ENCODE measurements around the gene TTYH1. TPM values are rescaled to one million over a fixed set of nuclear protein-coding genes. Genes with fewer than 3 reads are reported as not detected.
A peak's percentile ranks its signal among the peaks of the same experiment; 100 is the strongest.

Gene TTYH1
- polyA plus RNA-seq, 1 of the 3 experiments (the other 2 are of a cell fraction), result 0.05 TPM

DNA sequence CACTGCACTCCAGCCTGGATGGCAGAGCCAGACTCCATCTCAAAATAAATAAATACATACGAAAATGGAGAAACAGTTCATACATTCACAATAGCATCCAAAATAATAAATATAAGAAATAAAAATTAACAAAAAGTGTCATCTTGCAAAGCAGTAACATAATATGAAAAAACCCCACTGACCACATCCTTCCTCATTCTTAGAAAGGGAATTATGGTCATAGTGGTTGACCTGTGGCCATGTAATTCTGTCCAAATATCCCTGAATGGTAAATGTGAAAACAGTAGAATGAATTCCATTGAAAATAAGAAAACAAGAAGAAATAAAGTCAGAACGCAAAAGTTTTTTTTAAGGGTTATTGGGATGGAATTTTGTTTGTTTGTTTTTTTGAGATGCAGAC, 64.8 kb downstream of the TTYH1 start (continued):
- no peak for TF ChIP-seq NRF1 (IDR thresholded peaks at IDR 0.05; ENCODE audit: low read depth, low read length)

DNA sequence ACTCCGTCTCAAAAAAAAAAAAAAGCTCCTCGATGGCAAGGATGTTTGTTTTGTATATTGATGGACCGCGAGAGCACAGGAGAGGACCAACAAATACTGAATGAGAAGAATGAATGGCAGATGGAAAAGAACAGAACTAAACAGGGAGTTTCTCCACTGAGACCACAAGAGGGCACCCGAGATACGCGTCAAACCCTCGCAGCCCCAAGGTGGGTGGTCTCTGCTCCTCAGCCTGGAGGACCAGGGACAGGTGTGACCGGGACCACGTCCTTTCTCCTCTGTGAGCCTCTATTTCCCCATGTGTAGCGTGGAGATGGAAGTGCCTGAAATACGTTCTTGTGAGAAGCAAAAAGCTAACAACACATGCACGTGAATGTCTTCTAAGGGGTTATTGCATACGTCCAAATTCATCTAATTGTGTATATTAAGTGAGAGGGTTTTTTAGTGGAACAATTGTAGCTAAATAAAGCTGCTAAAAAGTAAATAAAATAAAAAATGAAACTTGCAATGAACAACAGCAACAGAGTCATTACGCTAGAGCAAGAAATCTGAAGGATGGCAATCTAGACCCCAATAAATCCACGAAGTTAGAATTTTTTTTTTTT, 66.2 kb downstream of the TTYH1 start:
- no peak overlapping the region for H3K27ac ChIP-seq (ENCODE audit: low read depth in 2 of 2, low read length in 1 of 2)
- H3K4me1 ChIP-seq (ENCODE audit: control insufficient read depth in 1 of 2, insufficient read depth in 2 of 2, low read depth in 1 of 2, low read length in 1 of 2), result no peaks in the 10 kb centered on the region
- H3K4me3 ChIP-seq (ENCODE audit: low read depth in 2 of 2, low read length in 1 of 2), result peak overlapping the region in 1 of 2 experiments; percentile 11; a peak in 1 of 4 replicates
- H4K20me1 ChIP-seq (ENCODE audit: insufficient read depth), result no peaks in the 10 kb centered on the region
- DNase-seq, result peak; percentile 65
- TF ChIP-seq, protein P1, sequence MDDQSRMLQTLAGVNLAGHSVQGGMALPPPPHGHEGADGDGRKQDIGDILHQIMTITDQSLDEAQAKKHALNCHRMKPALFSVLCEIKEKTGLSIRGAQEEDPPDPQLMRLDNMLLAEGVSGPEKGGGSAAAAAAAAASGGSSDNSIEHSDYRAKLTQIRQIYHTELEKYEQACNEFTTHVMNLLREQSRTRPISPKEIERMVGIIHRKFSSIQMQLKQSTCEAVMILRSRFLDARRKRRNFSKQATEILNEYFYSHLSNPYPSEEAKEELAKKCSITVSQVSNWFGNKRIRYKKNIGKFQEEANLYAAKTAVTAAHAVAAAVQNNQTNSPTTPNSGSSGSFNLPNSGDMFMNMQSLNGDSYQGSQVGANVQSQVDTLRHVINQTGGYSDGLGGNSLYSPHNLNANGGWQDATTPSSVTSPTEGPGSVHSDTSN (IDR thresholded peaks at IDR 0.05), result no peak
- TF ChIP-seq YY1 (IDR thresholded peaks at IDR 0.05; ENCODE audit: low read depth) (no peak), JUND (IDR thresholded peaks at IDR 0.05) (no peak), RCOR1 (IDR thresholded peaks at IDR 0.05; ENCODE audit: low read length) (no peak), TCF12 (IDR thresholded peaks at IDR 0.05) (no peak), NRF1 (IDR thresholded peaks at IDR 0.05; ENCODE audit: low read depth, low read length) (no peak), GABPA (IDR thresholded peaks at IDR 0.05; ENCODE audit: low read depth) (no peak), FOSL2 (IDR thresholded peaks at IDR 0.05; ENCODE audit: borderline replicate concordance, low read depth) (no peak), RAD21 (IDR thresholded peaks at IDR 0.05; ENCODE audit: low read length) (peak; percentile 58), CHD2 (IDR thresholded peaks at IDR 0.05; ENCODE audit: low read length, partially characterized antibody) (no peak), TEAD4 (IDR thresholded peaks at IDR 0.05; ENCODE audit: borderline replicate concordance, insufficient read depth) (no peak), SIN3A (IDR thresholded peaks at IDR 0.05; ENCODE audit: borderline replicate concordance, low read depth, low read length) (no peak), SMC3 (IDR thresholded peaks at IDR 0.05; ENCODE audit: low read depth, low read length) (peak; percentile 24; the same call in 1 of the 2 replicates), ELF1 (IDR thresholded peaks at IDR 0.05) (no peak), MEF2A (IDR thresholded peaks at IDR 0.05; ENCODE audit: borderline replicate concordance, low read depth) (no peak), FOXJ3 (CRISPR knock-in tag; IDR thresholded peaks at IDR 0.05) (no peak), EP300 (IDR thresholded peaks at IDR 0.05; ENCODE audit: borderline replicate concordance in 1 of 2, low read depth in 1 of 2, low read length in 1 of 2) (no peak), FOXM1 (IDR thresholded peaks at IDR 0.05; ENCODE audit: low read depth) (no peak), TAF1 (IDR thresholded peaks at IDR 0.05; ENCODE audit: borderline replicate concordance, low read depth, low read length) (no peak), RFX5 (IDR thresholded peaks at IDR 0.05; ENCODE audit: low read length) (no peak)
- TF ChIP-seq, protein P2, sequence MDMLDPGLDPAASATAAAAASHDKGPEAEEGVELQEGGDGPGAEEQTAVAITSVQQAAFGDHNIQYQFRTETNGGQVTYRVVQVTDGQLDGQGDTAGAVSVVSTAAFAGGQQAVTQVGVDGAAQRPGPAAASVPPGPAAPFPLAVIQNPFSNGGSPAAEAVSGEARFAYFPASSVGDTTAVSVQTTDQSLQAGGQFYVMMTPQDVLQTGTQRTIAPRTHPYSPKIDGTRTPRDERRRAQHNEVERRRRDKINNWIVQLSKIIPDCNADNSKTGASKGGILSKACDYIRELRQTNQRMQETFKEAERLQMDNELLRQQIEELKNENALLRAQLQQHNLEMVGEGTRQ (IDR thresholded peaks at IDR 0.05; ENCODE audit: borderline replicate concordance, low read depth, low read length), result no peak
- TF ChIP-seq, protein P3, sequence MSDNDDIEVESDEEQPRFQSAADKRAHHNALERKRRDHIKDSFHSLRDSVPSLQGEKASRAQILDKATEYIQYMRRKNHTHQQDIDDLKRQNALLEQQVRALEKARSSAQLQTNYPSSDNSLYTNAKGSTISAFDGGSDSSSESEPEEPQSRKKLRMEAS (IDR thresholded peaks at IDR 0.05; ENCODE audit: low read depth), result no peak
- TF ChIP-seq, protein P4, sequence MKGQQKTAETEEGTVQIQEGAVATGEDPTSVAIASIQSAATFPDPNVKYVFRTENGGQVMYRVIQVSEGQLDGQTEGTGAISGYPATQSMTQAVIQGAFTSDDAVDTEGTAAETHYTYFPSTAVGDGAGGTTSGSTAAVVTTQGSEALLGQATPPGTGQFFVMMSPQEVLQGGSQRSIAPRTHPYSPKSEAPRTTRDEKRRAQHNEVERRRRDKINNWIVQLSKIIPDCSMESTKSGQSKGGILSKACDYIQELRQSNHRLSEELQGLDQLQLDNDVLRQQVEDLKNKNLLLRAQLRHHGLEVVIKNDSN (IDR thresholded peaks at IDR 0.05; ENCODE audit: borderline replicate concordance, low read depth), result no peak
- TF ChIP-seq, protein P5, sequence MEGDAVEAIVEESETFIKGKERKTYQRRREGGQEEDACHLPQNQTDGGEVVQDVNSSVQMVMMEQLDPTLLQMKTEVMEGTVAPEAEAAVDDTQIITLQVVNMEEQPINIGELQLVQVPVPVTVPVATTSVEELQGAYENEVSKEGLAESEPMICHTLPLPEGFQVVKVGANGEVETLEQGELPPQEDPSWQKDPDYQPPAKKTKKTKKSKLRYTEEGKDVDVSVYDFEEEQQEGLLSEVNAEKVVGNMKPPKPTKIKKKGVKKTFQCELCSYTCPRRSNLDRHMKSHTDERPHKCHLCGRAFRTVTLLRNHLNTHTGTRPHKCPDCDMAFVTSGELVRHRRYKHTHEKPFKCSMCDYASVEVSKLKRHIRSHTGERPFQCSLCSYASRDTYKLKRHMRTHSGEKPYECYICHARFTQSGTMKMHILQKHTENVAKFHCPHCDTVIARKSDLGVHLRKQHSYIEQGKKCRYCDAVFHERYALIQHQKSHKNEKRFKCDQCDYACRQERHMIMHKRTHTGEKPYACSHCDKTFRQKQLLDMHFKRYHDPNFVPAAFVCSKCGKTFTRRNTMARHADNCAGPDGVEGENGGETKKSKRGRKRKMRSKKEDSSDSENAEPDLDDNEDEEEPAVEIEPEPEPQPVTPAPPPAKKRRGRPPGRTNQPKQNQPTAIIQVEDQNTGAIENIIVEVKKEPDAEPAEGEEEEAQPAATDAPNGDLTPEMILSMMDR (IDR thresholded peaks at IDR 0.05), result peak; percentile 70
- H3K9ac ChIP-seq, result no peak overlapping the region
- no peaks in the 10 kb centered on the region for H3K9me3 ChIP-seq
- H3K79me2 ChIP-seq (ENCODE audit: insufficient read depth), result no peaks in the 10 kb centered on the region
- CTCF ChIA-PET, result interaction anchor here (0.7 to 3.0 kb wide), 22 partner anchors 8 to 1305 kb away, joined by 3 to 13 read pairs (median 4); partner anchors contain the start of genes CDC42EP5 and LENG9
- POLR2A ChIA-PET, result no interaction called here
- H3K36me3 ChIP-seq (replicated peaks in 1 of 2; ENCODE audit: control insufficient read depth in 1 of 2, insufficient read depth in 2 of 2, low read length in 1 of 2), result no peaks in the 10 kb centered on the region
- H2AFZ ChIP-seq (ENCODE audit: low read depth), result no peak overlapping the region
- WGBS (ENCODE audit: low lambda C conversion rate), result 10% methylated on average over 16 of the region's 16 CpGs
- H3F3A ChIP-seq (replicated peaks; ENCODE audit: insufficient read depth), result peaks cover 14% of the 10 kb centered on the region
- H3K9me2 ChIP-seq, result no peaks in the 10 kb centered on the region
- peaks cover 60% of the 10 kb centered on the region for H3K27me3 ChIP-seq (ENCODE audit: insufficient read depth)
- 0 out of 2 replicates have a peak overlapping the region, but pooled peaks have one; percentile 51 for H3K4me2 ChIP-seq

Data from SK-N-SH (cell line).